Amniotic epithelial cell (primary cell): ENCODE data around the gene LNX1.
"Not testable (repeated sequence)": the region's sequence is repeated elsewhere in the genome, so short reads cannot be mapped to it uniquely, and the experiment has no call there.

Experiments used
- DNase-seq: peaks from one replicate; pipeline ENCODE4 v3.0.0-alpha.2; 2010; ENCODE audit warnings: low read depth

Gene LNX1

GRCh38 chr4:53497487-53498244 lies 93.6 kb downstream of the LNX1 start:
- DNase-seq = peak; percentile 80

GRCh38 chr4:53494851-53495250 lies 96.4 kb downstream of the LNX1 start:
- no peak for DNase-seq

GRCh38 chr4:53490965-53491622 lies 100.2 kb downstream of the LNX1 start:
- peak; percentile 95 for DNase-seq

GRCh38 chr4:53490161-53490956 lies 100.9 kb downstream of the LNX1 start:
- peak; percentile 83 for DNase-seq

- peak; percentile 61 for DNase-seq
Observed at GRCh38 chr4:53489279-53489889, 101.9 kb downstream of the LNX1 start.

GRCh38 chr4:53487766-53488165 lies 103.5 kb downstream of the LNX1 start:
- no peak for DNase-seq

GRCh38 chr4:53485658-53486040 lies 105.6 kb downstream of the LNX1 start:
- no peak for DNase-seq

- DNase-seq = peak; percentile 85
Observed at GRCh38 chr4:53484911-53485657, 106.2 kb downstream of the LNX1 start.

- DNase-seq = no peak
Observed at GRCh38 chr4:53483250-53483649, 108.0 kb downstream of the LNX1 start.

- no peak for DNase-seq
Observed at GRCh38 chr4:53481586-53481985, 109.7 kb downstream of the LNX1 start.

GRCh38 chr4:53480909-53481308 lies 110.4 kb downstream of the LNX1 start:
- no peak for DNase-seq

- peak; percentile 20 for DNase-seq
Observed at GRCh38 chr4:53479736-53480525, 111.4 kb downstream of the LNX1 start.

- DNase-seq = peak; percentile 84
Observed at GRCh38 chr4:53478671-53479456, 112.4 kb downstream of the LNX1 start.

GRCh38 chr4:53477636-53478035 lies 113.7 kb downstream of the LNX1 start:
- DNase-seq = peak; percentile 18

GRCh38 chr4:53477038-53477565 lies 114.2 kb downstream of the LNX1 start:
- peak; percentile 52 for DNase-seq

GRCh38 chr4:53476232-53477037 lies 114.9 kb downstream of the LNX1 start:
- peak; percentile 97 for DNase-seq

- DNase-seq = not testable (repeated sequence)
Observed at GRCh38 chr4:53466576-53466975, 124.7 kb downstream of the LNX1 start.

- DNase-seq = no peak
Observed at GRCh38 chr4:53465891-53466290, 125.4 kb downstream of the LNX1 start.

- no peak for DNase-seq
Observed at GRCh38 chr4:53465281-53465680, 126.0 kb downstream of the LNX1 start.
